Left lung (tissue), 10 donors: Measurements from ENCODE around the gene RAPGEF1. TPM values are rescaled to one million over a fixed set of nuclear protein-coding genes. Genes with fewer than 3 reads are reported as not detected.

ENCODE experiments used
- ATAC-seq: fragments of 200-7000 bp; cut with Tn5 transposase; one replicate; pipeline ENCODE4 v1.9.1; 2020; ENCODE audit warnings: moderate library complexity
- DNase-seq, 4 donors: peaks; one replicate each; pipeline ENCODE4 v3.0.0-alpha.2; 2013 to 2020
- H3K27ac ChIP-seq, 2 donors: fragments of 200-600 bp; sonication (generic) in 1 of 2; one replicate each; pipeline versions ENCODE4 v1.5.0 to v1.8.0; 2020 to 2021
- H3K27me3 ChIP-seq, 2 donors: fragments of 200-600 bp; sonication (generic) in 1 of 2; one replicate each; pipeline versions ENCODE4 v1.5.0 to v1.8.0; 2020 to 2021
- H3K36me3 ChIP-seq, 2 donors: fragments of 200-600 bp; sonication (generic) in 1 of 2; one replicate each; pipeline versions ENCODE4 v1.5.0 to v1.8.0; 2020 to 2021
- H3K4me1 ChIP-seq, 2 donors: fragments of 200-600 bp; one replicate each; pipeline ENCODE4 v1.8.0; 2021
- H3K4me3 ChIP-seq, 2 donors: fragments of 200-600 bp; sonication (generic) in 1 of 2; one replicate each; pipeline versions ENCODE4 v1.5.0 to v1.8.0; 2020 to 2021; ENCODE audit warnings: mild to moderate bottlenecking in 1 of 2
- H3K9me3 ChIP-seq, 2 donors: fragments of 200-600 bp; sonication (generic) in 1 of 2; one replicate each; pipeline versions ENCODE4 v1.5.0 to v1.8.0; 2020 to 2021
- intact Hi-C, 2 donors: fragments of 100-400 bp; cut with DNase I; formaldehyde crosslinking; loops; one replicate each; pipeline versions ENCODE4 v1.11.2 to v1.14.2; 2022
- polyA plus RNA-seq, 6 donors: library from polyadenylated mRNA; unstranded; fragments of 120-200 nt; gene quantifications; one replicate each; pipeline ENCODE4 v1.2.1, GENCODE V29; 2013; ENCODE audit not compliant: insufficient read length in 6 of 6
- total RNA-seq, 2 donors: library from RNA; stranded (reverse); fragmentation: NEBNext Ultra II Directional; extraction: Animal tissue kit (Norgen Biotek cat#: 25700); gene quantifications; one replicate each; pipeline ENCODE4 v1.2.1, GENCODE V29; 2021
- TF ChIP-seq, protein P1 (sequence below), 2 donors: fragments of 200-600 bp; sonication (generic) in 1 of 2; IDR thresholded peaks; one replicate each; pipeline versions ENCODE4 v1.5.0 to v1.8.0; 2021; ENCODE audit warnings: antibody characterized with exemption in 2 of 2
- donor health status: DM: no; HTN: yes; CAD: no.
- donor health status: DM: no; HTN: no; CAD: no.

The RAPGEF1 gene
- total and polyA plus RNA-seq, 8 donors: 37.5 to 112 (median 45.6) TPM

DNA sequence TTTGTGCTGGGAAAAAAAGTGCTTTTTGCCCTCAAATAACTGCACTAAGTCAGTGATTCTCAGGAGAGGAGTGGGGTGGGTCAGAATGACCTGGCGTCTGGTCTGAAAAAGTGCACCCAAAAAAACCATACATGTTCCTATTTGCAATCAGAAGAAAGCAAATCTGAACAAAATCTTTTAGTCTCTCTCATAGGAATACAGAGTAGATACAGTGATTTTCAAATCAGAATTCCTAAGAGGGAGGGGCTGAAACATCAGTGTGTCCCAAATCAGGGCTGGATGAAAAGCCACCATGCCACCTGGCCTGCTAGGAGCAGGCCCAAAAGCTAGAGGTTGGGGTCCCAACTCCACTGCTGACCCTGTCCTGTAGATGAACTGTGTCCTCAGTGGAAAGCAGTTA, 66.8 kb downstream of the RAPGEF1 start:
- peak overlapping the region in 1 of 2 donors; percentile 4 for H3K27ac ChIP-seq
- ATAC-seq: no peak

GRCh38 chr9:131672451-131672850, 67.4 kb downstream of the RAPGEF1 start:
- Histone ChIP-seq H3K27ac (peak overlapping the region in 1 of 2 donors; percentile 46), H3K4me3 (no peak overlapping the region), H3K9me3 (no peaks in the 10 kb centered on the region), H3K27me3 (no peaks in the 10 kb centered on the region), H3K4me1 (peaks cover 47 to 97% of the 10 kb centered on the region in 2 donors), H3K36me3 (no peaks in the 10 kb centered on the region)
- TF ChIP-seq, protein P1, sequence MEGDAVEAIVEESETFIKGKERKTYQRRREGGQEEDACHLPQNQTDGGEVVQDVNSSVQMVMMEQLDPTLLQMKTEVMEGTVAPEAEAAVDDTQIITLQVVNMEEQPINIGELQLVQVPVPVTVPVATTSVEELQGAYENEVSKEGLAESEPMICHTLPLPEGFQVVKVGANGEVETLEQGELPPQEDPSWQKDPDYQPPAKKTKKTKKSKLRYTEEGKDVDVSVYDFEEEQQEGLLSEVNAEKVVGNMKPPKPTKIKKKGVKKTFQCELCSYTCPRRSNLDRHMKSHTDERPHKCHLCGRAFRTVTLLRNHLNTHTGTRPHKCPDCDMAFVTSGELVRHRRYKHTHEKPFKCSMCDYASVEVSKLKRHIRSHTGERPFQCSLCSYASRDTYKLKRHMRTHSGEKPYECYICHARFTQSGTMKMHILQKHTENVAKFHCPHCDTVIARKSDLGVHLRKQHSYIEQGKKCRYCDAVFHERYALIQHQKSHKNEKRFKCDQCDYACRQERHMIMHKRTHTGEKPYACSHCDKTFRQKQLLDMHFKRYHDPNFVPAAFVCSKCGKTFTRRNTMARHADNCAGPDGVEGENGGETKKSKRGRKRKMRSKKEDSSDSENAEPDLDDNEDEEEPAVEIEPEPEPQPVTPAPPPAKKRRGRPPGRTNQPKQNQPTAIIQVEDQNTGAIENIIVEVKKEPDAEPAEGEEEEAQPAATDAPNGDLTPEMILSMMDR (IDR thresholded peaks at IDR 0.05): no peak
- no peak for ATAC-seq
- intact Hi-C loops: no loop called here
- no peak for DNase-seq

More for the DNA sequence above, 66.8 kb downstream of the RAPGEF1 start:
- Histone ChIP-seq H3K4me3 (no peak overlapping the region), H3K36me3 (no peaks in the 10 kb centered on the region), H3K27me3 (no peaks in the 10 kb centered on the region), H3K4me1 (peaks cover 49 to 97% of the 10 kb centered on the region in 2 donors), H3K9me3 (no peaks in the 10 kb centered on the region)
- intact Hi-C loops: no loop called here
- TF ChIP-seq, protein P1 (IDR thresholded peaks at IDR 0.05): no peak
- DNase-seq: no peak

- Histone ChIP-seq H3K9me3 (no peaks in the 10 kb centered on the region), H3K4me1 (peaks cover 34 to 97% of the 10 kb centered on the region in 2 donors), H3K27ac (peak overlapping the region; percentile 69 to 71), H3K27me3 (no peaks in the 10 kb centered on the region), H3K36me3 (no peaks in the 10 kb centered on the region), H3K4me3 (no peak overlapping the region)
- intact Hi-C loops: no loop called here
- ATAC-seq (no peak), DNase-seq (peak in 1 of 4 donors; percentile 64)
- TF ChIP-seq, protein P1 (IDR thresholded peaks at IDR 0.05): no peak
These were observed 68.7 kb downstream of the RAPGEF1 start for GRCh38 chr9:131671133-131671520.

DNA sequence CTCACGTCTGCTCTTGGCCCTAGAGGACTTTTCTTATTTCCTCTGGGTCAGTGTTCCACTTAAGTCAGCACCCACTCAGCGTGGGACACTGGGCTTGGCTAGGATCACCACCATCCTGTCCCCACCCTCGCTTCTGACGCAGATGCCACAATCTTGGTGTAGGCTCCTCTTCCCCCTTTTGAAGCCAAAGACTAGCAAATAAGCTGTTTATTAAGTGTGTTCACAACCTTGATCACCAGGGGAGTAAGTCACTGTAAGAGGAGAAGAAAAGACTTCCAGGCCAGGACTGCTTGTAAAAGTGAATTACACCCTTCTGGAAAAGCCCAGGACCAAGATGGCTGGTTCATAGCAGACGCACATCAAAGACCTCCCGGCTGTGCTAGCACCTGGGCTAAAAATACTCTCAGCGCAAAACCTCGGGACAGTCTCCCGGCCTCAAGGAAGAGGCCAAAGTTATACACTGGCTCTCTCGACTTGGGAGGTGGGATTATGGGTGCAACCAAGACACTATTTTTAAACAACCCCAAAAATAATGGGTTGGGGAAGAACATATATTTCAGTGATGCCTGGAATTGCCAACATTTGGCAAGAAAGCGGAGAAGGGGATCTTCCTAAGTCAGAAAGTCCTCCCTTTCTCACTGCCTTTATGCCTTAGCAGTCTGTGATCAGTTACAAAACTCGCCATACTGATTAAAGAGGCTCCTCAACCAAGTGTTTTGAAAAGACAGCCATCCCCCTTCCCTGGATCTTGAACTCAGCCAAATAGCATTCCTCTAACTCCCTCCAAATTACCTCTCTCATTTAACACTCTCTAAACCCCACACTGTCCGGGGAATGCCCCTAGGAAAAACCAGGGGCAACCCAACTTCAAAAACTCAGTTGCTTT, 69.4 kb downstream of the RAPGEF1 start:
- Histone ChIP-seq H3K27me3 (no peaks in the 10 kb centered on the region), H3K27ac (peak overlapping the region; percentile 69 to 71), H3K9me3 (no peaks in the 10 kb centered on the region), H3K36me3 (no peaks in the 10 kb centered on the region), H3K4me3 (no peak overlapping the region), H3K4me1 (peaks cover 27 to 97% of the 10 kb centered on the region in 2 donors)
- intact Hi-C loops: no loop called here
- TF ChIP-seq, protein P1 (IDR thresholded peaks at IDR 0.05): no peak
- ATAC-seq: peak; percentile 53
- DNase-seq: peak in 1 of 4 donors; percentile 85
